HUDEP-2 (cell line): ENCODE results near the gene PSEN2.
A peak's percentile ranks its signal among the peaks of the same experiment; 100 is the strongest.

Experiments
- DNase-seq, 76 experiments: peaks; one replicate each; lab custom pipeline; 2025; ENCODE audit not compliant: unreplicated experiment in 76 of 76; lab: John Stamatoyannopoulos, UW

Gene PSEN2

DNA sequence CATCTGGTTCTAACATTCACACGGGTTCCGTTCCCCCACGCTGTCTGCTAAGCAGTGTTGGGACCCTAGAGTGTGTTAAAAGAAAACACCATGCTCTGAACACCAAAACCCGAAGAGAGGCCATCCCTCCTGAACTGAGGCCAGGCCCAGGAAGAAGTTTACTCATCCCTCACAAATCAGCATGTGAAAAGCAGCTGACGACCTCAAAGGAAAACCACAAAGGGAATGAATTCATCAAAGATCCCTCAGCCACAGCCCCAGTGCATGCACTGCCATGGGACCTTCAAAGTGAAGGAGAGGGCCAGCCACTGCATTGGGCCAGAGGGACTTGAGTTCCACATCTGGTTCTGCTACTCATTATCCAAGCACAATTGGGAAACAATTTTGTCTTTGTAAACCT lies 7.0 kb upstream of the PSEN2 start:
- no peak for DNase-seq

DNA sequence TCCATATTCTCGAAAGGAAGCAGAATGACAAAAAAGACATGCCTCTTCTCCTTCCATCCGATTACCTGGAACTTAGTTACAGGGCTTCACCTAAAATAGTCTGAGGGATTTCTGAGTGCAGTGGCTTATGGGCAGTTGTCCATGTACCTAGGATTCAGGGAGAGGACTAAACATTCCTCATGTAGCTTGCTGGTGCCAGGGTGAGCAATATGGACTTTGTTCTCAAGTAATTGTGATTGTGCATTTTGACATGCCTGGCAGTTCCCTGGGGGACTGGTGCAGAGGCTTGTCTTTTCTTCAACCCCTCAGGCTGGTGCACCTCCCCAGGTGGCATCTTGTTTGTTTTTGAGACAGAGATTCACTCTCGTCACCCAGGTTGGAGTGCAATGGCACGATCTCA lies 6.1 kb upstream of the PSEN2 start:
- no peak for DNase-seq

DNA sequence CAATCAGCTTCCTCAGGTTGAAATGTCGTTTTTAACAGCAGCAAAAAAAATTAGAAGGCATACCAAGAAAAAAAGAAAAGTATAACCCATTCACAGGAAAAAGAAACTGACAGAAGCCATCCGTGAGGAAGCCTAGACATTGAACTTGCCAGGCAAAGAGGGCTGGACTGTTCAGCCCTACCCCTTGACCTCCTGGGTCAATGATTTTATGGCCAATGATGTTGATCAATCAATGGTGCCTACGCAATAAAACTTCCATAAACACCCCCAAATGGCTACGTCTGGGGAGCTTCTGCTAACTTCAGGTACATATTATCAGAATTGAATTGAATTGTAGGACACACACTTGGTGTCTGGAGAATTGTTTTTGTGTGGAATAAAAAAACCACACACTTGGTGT lies 4.8 kb upstream of the PSEN2 start:
- DNase-seq = no peak

DNA sequence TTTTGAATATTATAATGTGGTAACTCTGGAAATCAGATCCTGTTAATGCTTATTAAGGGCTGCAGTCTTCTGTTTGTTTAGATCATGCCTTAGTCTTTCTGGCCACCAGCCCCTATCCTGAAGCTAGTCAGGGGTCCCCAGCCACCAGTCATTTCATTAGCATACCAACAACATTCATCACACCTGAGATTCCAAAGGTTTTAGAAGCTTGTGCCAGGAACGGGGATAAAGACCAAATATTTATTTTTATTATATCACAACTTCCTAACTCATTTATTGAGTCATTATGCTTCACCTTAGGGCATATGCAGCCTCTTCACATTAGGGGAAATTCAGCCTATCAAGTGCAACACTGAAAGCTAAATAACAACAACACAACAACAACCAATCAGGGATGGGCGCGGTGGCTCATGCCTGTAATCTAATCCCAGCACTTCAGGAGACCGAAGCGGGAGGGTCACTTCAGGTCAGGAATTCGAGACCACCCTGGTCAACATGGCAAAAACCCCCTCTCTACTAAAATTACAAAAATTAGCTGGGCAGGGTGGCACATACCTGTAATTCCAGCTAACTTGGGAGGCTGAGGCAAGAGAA lies 2.9 kb upstream of the PSEN2 start:
- no peak for DNase-seq

DNA sequence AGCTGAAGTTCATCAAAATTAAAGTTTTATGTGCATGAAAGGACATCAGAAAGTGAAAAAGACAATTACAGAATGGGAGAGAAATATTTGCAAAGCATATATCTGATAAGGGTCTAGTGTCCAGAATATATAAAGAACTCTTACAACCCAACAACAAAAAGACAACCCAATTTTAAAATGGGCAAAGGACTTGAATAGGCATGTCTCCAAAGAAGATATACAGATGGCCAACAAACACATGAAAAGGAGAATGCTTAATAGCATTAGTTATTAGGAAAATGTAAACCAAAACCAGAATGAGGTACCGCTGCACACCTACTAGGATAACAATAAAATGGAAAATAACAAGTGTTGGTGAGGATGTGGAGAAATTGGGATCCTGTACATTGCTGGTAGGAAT lies 1.7 kb upstream of the PSEN2 start:
- DNase-seq = no peak

DNA sequence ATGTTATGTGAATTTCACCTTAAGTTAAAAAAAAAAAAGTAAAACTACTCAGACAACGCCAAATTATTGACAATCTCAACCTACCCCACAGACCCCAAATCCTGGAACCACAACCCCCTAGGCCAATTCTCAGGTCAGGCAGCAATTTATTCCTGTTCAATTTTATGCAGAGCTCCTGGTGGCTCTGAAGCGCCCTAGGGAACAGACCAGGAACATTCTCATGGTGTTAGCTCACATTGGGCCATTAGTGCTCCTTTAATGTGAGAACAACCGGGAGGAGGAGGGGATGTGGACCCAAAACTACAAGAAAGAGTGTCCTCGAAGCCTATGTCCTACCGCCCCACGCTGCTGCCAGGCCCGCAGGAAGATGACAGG lies 403 bp upstream of the PSEN2 start:
- no peak for DNase-seq

DNA sequence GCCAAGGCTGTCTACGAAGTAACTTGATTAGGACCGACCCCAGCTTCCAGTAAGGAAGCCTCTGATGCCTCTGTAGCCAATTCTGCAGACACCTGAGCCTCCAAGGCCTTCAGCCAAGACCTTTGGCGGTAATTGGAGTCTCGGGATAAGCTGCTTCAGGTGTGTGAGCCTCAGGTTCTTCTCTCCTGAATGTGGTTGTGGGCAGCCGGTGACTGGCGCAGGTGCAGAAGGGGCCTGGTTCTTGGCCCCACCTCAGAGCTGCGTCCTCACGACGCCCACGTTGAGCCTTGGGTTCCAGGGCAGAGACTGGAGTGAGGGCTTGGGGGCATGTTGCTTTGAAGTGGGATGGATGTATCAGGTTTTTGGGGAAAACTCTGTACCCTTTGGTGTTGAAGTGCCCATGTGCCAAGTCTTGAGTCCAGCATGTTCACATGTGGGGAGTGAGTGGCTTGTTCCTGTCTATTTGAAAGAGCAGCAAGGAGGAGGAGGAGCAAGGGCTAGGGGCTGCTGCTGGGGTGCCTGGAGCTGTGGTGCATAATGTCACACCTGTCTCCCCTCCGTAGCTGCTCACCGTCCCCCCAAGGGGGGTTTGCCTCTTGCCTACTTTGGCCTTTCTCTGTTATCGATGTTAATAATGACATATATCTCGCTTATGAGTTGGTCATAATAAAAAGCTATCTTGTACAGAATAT lies 1.4 kb downstream of the PSEN2 start:
- no peak for DNase-seq

DNA sequence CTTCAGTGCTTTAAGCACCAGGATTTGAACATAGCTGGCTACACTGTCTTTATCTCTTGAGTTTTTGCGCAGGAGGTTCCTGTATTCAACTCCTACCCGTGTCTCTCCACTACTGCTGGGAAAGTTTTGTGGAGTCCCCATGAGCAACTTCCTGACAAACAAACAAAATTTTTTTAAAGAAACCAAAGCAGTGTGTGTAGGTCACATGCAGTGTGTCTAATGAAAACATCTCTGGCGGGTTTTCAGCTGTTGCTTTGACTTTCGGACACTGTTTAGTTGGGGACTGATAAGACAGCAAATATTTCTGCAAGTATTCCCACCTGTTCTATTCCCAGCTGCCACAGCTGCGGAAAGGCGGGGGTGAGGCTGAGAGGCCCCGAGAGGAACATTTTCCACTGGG lies 2.0 kb downstream of the PSEN2 start:
- no peak for DNase-seq

DNA sequence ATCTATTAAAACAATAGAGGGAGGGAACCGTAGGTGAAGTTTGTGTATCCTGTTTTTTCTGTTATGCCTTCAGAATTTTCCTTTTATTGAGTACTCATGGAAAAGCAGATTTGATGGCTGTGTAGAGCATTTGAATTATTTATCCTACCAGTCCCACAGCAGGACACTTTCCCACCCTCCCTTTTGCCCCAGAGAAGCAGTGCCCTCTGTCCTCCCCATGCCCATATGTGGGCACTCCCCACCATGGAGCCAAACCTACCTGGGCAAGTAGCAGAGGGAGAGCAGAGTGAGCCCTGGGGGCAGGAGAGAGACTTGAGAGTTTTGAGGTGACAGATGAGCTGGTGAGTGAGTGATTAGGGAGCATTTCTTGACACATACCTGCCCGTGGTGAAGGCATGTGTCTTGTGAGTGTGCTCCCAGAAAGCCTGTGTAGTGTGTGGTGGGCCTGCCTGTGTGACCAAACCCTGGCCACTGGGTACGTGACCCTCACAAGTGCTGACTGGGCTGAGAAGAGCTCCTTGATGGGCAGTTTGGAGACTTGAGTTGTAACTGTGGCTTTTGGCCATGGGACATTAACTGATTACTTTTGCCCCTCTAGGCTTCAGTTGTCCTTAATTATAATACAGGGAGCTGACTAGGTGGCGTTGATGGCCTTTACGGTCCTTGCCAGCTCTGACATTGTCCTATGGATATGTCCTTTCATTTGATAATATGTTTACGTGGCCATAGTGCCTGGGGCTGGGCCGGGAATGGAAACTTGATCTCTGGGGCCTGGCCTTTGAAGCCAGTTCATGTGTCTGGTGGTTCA lies 3.6 kb downstream of the PSEN2 start:
- no peak for DNase-seq

DNA sequence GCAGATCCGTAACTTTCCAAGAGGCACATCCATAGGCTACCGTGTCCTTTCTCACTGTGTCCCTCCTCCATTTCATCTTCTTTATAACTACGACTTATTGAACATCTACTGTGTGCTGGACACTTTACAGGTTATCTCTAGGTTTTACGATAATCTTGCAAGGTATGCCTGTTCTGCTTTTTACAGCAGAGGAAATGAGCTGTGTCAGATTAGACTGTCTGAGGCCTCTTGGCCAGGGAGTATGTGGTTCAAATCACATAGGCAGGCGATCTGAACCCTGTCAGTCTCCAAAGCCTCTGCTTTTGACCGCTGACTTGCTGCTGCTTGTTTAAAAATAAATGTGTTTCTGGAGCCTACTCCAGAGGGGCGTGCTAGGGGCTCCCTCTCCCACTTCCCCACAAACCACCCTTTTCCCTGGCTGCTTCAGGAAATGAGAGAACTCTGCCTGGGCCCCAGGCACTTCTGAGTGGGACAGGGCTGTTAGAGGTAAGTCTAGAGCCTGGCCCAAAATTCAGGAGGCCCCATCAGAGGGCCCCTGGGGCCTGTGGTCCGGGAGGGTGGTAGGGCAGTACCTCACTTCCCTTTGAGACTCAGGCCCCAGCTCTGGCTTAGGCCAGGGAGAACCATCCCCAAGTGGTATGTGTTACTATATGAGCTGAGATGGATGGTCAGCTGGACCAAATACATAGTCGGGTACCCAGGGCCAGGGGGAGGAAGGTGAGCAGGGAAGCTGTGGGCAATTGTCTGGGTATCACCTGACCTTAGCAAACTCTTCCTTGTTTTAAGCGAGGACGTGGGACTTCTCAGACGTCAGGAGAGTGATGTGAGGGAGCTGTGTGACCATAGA lies 4.4 kb downstream of the PSEN2 start:
- no peak for DNase-seq

DNA sequence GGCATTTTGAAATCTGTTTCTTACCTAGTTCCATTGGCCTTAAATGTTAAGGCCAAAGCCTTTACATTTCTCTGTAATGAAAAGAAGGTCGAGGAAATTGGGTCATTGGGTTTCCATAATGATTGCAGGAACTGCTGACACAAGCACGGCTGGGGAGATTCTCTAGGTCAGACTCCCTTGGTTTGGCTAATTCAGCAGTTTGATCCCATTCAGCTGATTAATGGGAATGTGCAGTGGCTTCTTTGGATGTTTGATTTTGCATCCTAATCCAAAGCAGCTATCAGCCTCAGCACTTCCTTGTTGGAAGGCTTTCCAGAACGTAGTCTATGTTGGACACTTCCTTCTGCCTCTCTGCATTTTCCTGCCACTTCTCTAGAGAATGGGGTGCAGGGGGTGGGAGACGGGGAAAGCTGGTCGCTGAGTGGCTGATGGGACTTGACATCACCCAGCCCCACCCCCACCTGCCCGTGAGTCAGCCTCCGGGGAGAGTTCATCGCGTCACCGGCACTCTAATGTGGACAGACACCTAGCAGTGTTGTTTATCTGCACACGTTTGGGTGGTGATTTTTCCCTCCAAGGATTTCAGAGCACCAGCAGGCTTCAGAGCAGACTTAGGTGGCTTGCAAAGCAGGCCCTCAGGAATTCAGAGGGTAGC lies 5.4 kb downstream of the PSEN2 start:
- no peak for DNase-seq

DNA sequence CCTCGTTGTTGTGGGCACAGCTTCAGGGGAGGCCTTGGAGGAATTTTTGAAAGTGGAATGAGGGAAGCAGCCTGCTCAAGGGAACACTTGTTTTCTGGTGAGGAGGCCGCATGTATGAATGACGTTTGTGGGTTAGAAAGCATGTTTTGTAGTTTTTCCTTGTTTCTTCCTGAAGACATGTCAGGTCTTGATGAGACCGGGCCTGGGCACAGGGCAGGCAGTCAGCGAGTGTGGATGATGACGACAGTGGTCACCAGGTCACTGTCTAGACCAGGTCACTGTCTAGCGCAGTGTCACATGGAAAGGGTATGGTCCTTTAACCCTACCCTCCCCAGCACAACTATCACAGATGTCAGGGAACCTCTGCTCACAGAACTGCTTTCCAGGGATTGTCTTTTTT lies 7.3 kb downstream of the PSEN2 start:
- DNase-seq = no peak

DNA sequence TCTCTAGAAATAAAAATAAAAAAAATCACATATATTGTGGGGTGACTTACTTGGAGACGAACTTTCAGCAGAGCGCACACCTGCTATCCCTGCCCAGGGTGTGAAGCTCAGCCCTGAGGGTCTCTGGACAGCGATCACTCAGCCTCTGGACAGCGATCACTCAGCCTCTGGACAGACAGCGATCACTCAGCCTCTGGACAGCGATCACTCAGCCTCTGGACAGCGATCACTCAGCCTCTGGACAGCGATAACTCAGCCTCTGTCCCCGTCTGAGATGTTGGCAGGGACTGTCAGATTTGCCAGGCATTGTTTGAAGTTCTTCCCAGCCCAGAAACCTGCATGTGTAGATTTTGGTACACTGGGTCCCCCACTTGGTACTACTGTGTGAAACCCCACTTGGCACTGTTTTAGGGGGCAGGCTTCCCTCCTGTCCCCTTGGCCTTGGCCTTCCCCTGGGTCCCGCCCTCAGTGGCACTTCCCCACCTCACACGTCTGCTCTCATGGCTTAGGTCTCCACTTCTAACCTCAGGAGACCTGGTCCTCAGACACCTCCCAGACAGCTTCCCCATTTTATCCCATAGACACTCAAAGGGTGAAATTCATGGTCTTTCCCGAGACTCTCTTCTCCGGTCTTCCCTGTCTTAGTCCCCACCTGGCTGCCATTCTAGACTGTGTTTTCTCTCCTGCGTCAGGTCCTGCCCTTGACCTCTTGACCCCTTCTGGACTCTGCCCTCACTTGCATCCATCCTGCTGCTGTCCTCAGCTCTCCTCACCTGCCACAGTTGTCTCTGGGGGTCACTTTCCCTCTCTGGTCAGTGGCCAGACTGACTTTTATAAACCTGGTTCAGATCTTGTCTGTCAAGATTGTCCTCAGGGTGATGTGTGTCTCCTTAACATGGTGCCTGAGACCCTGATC lies 10.2 kb downstream of the PSEN2 start:
- no peak for DNase-seq

DNA sequence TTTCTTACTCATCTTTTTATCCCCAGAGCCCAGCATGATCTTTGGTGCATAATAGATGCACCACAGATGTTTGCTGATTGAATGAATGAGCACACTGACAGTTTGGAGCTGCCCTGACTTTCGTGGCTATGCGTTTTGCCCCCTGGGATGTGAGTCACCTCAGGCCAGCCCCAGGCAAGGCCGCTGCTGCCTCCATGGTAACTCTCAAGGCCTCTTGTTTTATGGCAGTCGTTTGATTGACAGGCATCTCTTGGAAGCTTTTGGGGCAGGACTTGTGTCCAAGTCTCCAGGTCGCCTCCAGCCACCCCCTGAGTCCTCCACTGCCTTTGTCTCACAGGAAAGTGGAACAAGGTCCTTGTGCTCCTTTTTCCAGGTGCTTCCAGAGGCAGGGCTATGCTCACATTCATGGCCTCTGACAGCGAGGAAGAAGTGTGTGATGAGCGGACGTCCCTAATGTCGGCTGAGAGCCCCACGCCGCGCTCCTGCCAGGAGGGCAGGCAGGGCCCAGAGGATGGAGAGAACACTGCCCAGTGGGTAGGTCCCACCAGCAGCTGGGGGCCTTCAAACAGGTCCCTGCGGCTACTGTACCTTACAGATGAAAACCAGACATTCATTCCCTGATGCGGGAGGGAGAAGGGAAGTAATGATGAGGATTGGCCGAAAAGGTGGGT lies 11.2 kb downstream of the PSEN2 start:
- DNase-seq = no peak

DNA sequence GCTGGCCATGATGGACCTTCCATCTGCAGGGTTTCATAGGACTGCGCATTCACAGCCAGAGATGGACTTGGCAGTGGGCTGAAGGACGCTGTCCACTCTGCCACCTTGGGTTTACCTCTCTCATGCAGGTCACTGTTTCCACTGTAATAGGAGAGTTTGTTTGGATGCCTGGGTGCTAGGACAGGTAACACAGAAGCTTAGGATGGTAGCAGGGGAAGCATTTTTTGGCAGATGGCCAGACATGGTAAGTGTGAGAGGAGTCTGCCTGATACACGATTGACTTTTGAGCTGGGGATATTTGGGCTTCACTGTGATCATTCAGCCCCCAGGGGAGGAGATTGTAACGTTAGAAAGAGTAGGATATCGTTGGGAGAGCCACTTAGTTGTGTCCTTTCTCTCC lies 11.8 kb downstream of the PSEN2 start:
- peak in 1 of 76 experiments; percentile 0 for DNase-seq

DNA sequence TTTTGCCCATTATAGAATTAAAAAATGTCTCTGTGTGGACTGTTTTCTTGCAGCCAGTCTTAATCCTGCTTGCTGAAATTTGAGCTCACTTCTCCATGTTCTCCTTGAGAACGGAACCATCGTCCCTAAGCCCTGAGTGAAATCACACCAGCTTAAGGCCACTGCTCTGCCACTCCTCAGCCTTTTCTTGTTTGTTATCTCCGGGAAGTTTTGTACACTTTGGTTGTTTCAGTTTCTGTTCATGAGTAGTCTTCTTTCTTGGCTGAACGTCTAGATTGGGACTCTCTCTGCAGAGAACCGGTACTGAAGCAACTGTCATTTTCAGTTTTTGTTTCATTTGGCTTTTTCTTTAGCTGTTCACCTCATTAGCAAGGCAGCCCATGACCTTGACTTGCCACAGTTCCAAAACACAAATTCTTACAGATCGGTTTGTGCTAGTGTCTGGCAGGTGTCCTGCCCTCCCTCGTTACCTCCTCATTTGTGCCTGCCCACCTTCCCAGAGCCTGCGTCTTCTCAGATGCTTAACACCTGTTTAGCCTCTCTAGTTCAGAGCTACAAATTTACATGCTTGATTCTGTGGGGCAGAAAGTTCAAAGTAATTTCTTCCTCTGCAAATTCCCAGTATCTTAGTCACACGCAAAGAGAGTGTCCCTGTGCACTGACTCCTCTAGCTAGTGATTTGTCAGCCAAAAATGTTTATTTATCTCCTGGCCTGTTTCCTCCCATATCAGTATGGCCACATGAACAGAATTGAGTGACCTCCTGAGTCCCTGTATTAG lies 12.4 kb downstream of the PSEN2 start:
- no peak for DNase-seq

DNA sequence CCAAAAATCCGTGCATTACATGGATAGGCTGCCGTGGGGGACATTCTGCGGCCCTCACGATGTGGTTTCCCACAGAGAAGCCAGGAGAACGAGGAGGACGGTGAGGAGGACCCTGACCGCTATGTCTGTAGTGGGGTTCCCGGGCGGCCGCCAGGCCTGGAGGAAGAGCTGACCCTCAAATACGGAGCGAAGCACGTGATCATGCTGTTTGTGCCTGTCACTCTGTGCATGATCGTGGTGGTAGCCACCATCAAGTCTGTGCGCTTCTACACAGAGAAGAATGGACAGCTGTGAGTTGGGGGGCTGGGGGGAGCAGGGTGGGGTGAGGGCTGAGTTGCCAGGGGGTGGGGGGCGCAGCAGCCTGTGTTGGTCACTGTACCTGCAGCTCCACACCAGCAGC lies 13.2 kb downstream of the PSEN2 start:
- DNase-seq = no peak

DNA sequence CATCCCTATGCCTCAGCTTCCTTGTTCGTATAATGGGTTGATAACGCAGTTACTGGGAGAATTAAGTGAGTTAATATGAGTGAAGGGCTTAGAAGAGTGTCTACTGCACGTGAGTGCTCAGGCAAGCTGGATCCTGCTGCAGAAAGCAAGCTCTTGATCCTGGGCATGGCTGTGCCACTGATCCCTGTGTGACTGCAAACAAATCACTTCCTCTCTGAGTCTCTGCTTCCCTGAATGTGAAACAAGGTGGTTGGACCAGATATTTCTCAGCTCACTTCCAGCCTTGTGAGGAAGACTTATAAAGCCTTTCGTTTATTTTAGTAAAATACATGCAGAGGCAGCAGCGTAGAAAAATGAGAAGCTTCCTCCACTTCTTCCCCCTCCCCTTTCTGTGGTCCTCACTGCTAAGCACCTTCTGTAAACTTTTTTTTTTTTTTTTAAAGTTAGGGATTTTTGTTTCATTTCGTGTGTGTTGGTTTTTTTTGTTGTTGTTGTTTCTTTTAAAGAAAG lies 13.8 kb downstream of the PSEN2 start:
- no peak for DNase-seq
